GM19240 (cell line): ENCODE measurements around the gene NEK2.
"Not testable (repeated sequence)": the region's sequence is repeated elsewhere in the genome, so short reads cannot be mapped to it uniquely, and the experiment has no call there.

Source experiments
- DNase-seq: peaks from one replicate; pipeline ENCODE4 v3.0.0; 2011; ENCODE audit warnings: low spot score; ENCODE audit not compliant: insufficient read length

The NEK2 gene

GRCh38 chr1:211634461-211634860 lies 41.0 kb downstream of the NEK2 start:
- no peak for DNase-seq

GRCh38 chr1:211633524-211633846 lies 41.9 kb downstream of the NEK2 start:
- no peak for DNase-seq

- DNase-seq = no peak
Observed at GRCh38 chr1:211632808-211633523, 42.5 kb downstream of the NEK2 start.

GRCh38 chr1:211632117-211632807 lies 43.2 kb downstream of the NEK2 start:
- no peak for DNase-seq

GRCh38 chr1:211631168-211631567 lies 44.3 kb downstream of the NEK2 start:
- no peak for DNase-seq

GRCh38 chr1:211630236-211631081 lies 45.0 kb downstream of the NEK2 start:
- no peak for DNase-seq

- DNase-seq = no peak
Observed at GRCh38 chr1:211628417-211628816, 47.0 kb downstream of the NEK2 start.

GRCh38 chr1:211627259-211627658 lies 48.2 kb downstream of the NEK2 start:
- DNase-seq = no peak

- not testable (repeated sequence) for DNase-seq
Observed at GRCh38 chr1:211625866-211626265, 49.6 kb downstream of the NEK2 start.

- no peak for DNase-seq
Observed at GRCh38 chr1:211625040-211625439, 50.4 kb downstream of the NEK2 start.

- no peak for DNase-seq
Observed at GRCh38 chr1:211623515-211623914, 51.9 kb downstream of the NEK2 start.

- no peak for DNase-seq
Observed at GRCh38 chr1:211621447-211622198, 53.8 kb downstream of the NEK2 start.

GRCh38 chr1:211620097-211620496 lies 55.3 kb downstream of the NEK2 start:
- DNase-seq = no peak

GRCh38 chr1:211619033-211619996 lies 56.1 kb downstream of the NEK2 start:
- DNase-seq = no peak

- DNase-seq = no peak
Observed at GRCh38 chr1:211616965-211617297, 58.5 kb downstream of the NEK2 start.

GRCh38 chr1:211616231-211616964 lies 59.0 kb downstream of the NEK2 start:
- no peak for DNase-seq

GRCh38 chr1:211614615-211615014 lies 60.8 kb downstream of the NEK2 start:
- DNase-seq = no peak

- DNase-seq = no peak
Observed at GRCh38 chr1:211613951-211614350, 61.5 kb downstream of the NEK2 start.

- DNase-seq = no peak
Observed at GRCh38 chr1:211613108-211613947, 62.1 kb downstream of the NEK2 start.
